ENCODE measurements around the gene ASCC1. TPM values are rescaled to one million over a fixed set of nuclear protein-coding genes. Genes with fewer than 3 reads are reported as not detected.
"Not testable (repeated sequence)": the region's sequence is repeated elsewhere in the genome, so short reads cannot be mapped to it uniquely, and the experiment has no call there.

The ASCC1 gene
- total RNA-seq, 1 donor from 2014 or later: 38.6 TPM

GRCh38 chr10:72116372-72116771 is 99.7 kb downstream of the ASCC1 start:
- no peaks in the 10 kb centered on the region for H3K36me3 ChIP-seq (ENCODE audit: control insufficient read depth, insufficient read depth, low read length)
- DNase-seq (ENCODE audit: low read depth): no peak
- TF ChIP-seq CTCF (IDR thresholded peaks at IDR 0.05; ENCODE audit: insufficient read depth, low read length, poor library complexity, severe bottlenecking): no peak
- H3K27me3 ChIP-seq (ENCODE audit: control insufficient read depth, insufficient read depth, low read length): no peaks in the 10 kb centered on the region
- H3K4me3 ChIP-seq (ENCODE audit: low read depth, low read length): no peak overlapping the region

GRCh38 chr10:72114706-72115450 is 101.2 kb downstream of the ASCC1 start:
- Histone ChIP-seq H3K4me3 (ENCODE audit: low read depth, low read length) (no peak overlapping the region), H3K36me3 (ENCODE audit: control insufficient read depth, insufficient read depth, low read length) (no peaks in the 10 kb centered on the region), H3K27me3 (ENCODE audit: control insufficient read depth, insufficient read depth, low read length) (no peaks in the 10 kb centered on the region)
- TF ChIP-seq CTCF (IDR thresholded peaks at IDR 0.05; ENCODE audit: insufficient read depth, low read length, poor library complexity, severe bottlenecking): no peak
- DNase-seq (ENCODE audit: low read depth): no peak

- Histone ChIP-seq H3K27me3 (ENCODE audit: control insufficient read depth, insufficient read depth, low read length) (no peaks in the 10 kb centered on the region), H3K36me3 (ENCODE audit: control insufficient read depth, insufficient read depth, low read length) (no peaks in the 10 kb centered on the region), H3K4me3 (ENCODE audit: low read depth, low read length) (no peak overlapping the region)
- TF ChIP-seq CTCF (IDR thresholded peaks at IDR 0.05; ENCODE audit: insufficient read depth, low read length, poor library complexity, severe bottlenecking): no peak
- no peak for DNase-seq (ENCODE audit: low read depth)
Measured at GRCh38 chr10:72110673-72111401, 105.2 kb downstream of the ASCC1 start.

GRCh38 chr10:72109636-72110157 is 106.4 kb downstream of the ASCC1 start:
- no peak for DNase-seq (ENCODE audit: low read depth)
- H3K36me3 ChIP-seq (ENCODE audit: control insufficient read depth, insufficient read depth, low read length): no peaks in the 10 kb centered on the region
- TF ChIP-seq CTCF (IDR thresholded peaks at IDR 0.05; ENCODE audit: insufficient read depth, low read length, poor library complexity, severe bottlenecking): no peak
- no peaks in the 10 kb centered on the region for H3K27me3 ChIP-seq (ENCODE audit: control insufficient read depth, insufficient read depth, low read length)
- H3K4me3 ChIP-seq (ENCODE audit: low read depth, low read length): no peak overlapping the region

- no peak for TF ChIP-seq CTCF (IDR thresholded peaks at IDR 0.05; ENCODE audit: insufficient read depth, low read length, poor library complexity, severe bottlenecking)
- no peaks in the 10 kb centered on the region for H3K36me3 ChIP-seq (ENCODE audit: control insufficient read depth, insufficient read depth, low read length)
- H3K27me3 ChIP-seq (ENCODE audit: control insufficient read depth, insufficient read depth, low read length): no peaks in the 10 kb centered on the region
- peak; percentile 73 for DNase-seq (ENCODE audit: low read depth)
- H3K4me3 ChIP-seq (ENCODE audit: low read depth, low read length): no peak overlapping the region
Measured at GRCh38 chr10:72108830-72109635, 107.0 kb downstream of the ASCC1 start.

- H3K27me3 ChIP-seq (ENCODE audit: control insufficient read depth, insufficient read depth, low read length); H3K4me3 ChIP-seq (ENCODE audit: low read depth, low read length); DNase-seq (ENCODE audit: low read depth); H3K36me3 ChIP-seq (ENCODE audit: control insufficient read depth, insufficient read depth, low read length): not testable (repeated sequence)
Measured at GRCh38 chr10:72108004-72108370, 108.1 kb downstream of the ASCC1 start.
